Neural progenitor cell (in vitro differentiated cells): ENCODE measurements around the gene COL21A1. TPM values are rescaled to one million over a fixed set of nuclear protein-coding genes. Genes with fewer than 3 reads are reported as not detected.

ENCODE experiments used
- DNase-seq: peaks from one replicate; pipeline ENCODE4 v3.0.0-alpha.2; 2016; ENCODE audit warnings: low spot score
- H2AFZ ChIP-seq: fragments of 200-600 bp; sonication (generic); replicated peaks from 2 replicates; pipeline ENCODE4 v1.6.1; 2016; ENCODE audit warnings: antibody characterized with exemption
- H3F3A ChIP-seq: fragments of 200-600 bp; sonication (generic); 2 replicates; pipeline ENCODE4 v1.6.1; 2016; ENCODE audit warnings: antibody characterized with exemption, low read depth
- H3K27ac ChIP-seq: fragments of 200-600 bp; sonication (generic); 2 replicates; pipeline ENCODE4 v1.5.1; 2016; ENCODE audit warnings: mild to moderate bottlenecking
- H3K27me3 ChIP-seq: fragments of 200-600 bp; sonication (generic); 2 replicates; pipeline ENCODE4 v1.6.1; 2016; ENCODE audit warnings: mild to moderate bottlenecking, moderate library complexity
- H3K36me3 ChIP-seq: fragments of 200-600 bp; sonication (generic); 2 replicates; pipeline ENCODE4 v1.5.1; 2016
- H3K4me1 ChIP-seq: fragments of 200-600 bp; sonication (generic); 2 replicates; pipeline ENCODE4 v1.6.1; 2016; ENCODE audit warnings: mixed run types
- H3K4me2 ChIP-seq: fragments of 200-600 bp; sonication (generic); 2 replicates; pipeline ENCODE4 v1.6.1; 2016
- H3K4me3 ChIP-seq: fragments of 200-600 bp; sonication (generic); 2 replicates; pipeline ENCODE4 v1.5.1; 2016
- H3K79me2 ChIP-seq: fragments of 200-600 bp; sonication (generic); 2 replicates; pipeline ENCODE4 v1.6.1; 2016; ENCODE audit warnings: low read depth
- H3K9ac ChIP-seq: fragments of 200-600 bp; sonication (generic); 2 replicates; pipeline ENCODE4 v1.6.1; 2016
- H3K9me3 ChIP-seq: fragments of 200-600 bp; sonication (generic); 2 replicates; pipeline ENCODE4 v1.5.1; 2016; ENCODE audit warnings: low read depth
- H4K20me1 ChIP-seq: fragments of 200-600 bp; sonication (generic); 2 replicates; pipeline ENCODE4 v1.6.1; 2016; ENCODE audit warnings: low read depth
- H3K27ac Mint-ChIP-seq: 3 replicates; pipeline ENCODE4 v1.8.0; 2021; ENCODE audit warnings: mixed read lengths
- H3K27me3 Mint-ChIP-seq: 2 replicates; pipeline ENCODE4 v1.8.0; 2022; ENCODE audit warnings: low read depth, mild to moderate bottlenecking, inconsistent platforms, moderate library complexity, mixed read lengths; ENCODE audit not compliant: insufficient read depth
- H3K36me3 Mint-ChIP-seq: 3 replicates; pipeline ENCODE4 v1.8.0; 2021; ENCODE audit warnings: mixed read lengths
- H3K4me1 Mint-ChIP-seq: 3 replicates; pipeline ENCODE4 v1.8.0; 2021; ENCODE audit warnings: mixed read lengths
- H3K4me3 Mint-ChIP-seq: 3 replicates; pipeline ENCODE4 v1.8.0; 2021; ENCODE audit warnings: mild to moderate bottlenecking, moderate library complexity, mixed read lengths
- H3K9me3 Mint-ChIP-seq: 3 replicates; pipeline ENCODE4 v1.8.0; 2020; ENCODE audit warnings: mixed read lengths
- EZH2 ChIP-seq: fragments of 200-600 bp; sonication (generic); IDR thresholded peaks from 2 replicates; pipeline ENCODE4 v1.6.1; 2017; ENCODE audit warnings: antibody characterized with exemption, mild to moderate bottlenecking, moderate library complexity
- EZH2phosphoT487 ChIP-seq: fragments of 200-600 bp; sonication (generic); IDR thresholded peaks from 2 replicates; pipeline ENCODE4 v1.6.1; 2017; ENCODE audit warnings: antibody characterized with exemption
- total RNA-seq: library from RNA; depleted of rRNA; stranded (reverse); fragments of >200 nt; gene quantifications from 2 replicates; pipeline ENCODE4 v1.2.3, GENCODE V29; 2015; ENCODE audit warnings: low replicate concordance
- TF ChIP-seq, protein P1 (sequence below): fragments of 200-600 bp; sonication (generic); IDR thresholded peaks from 2 replicates; pipeline ENCODE4 v1.5.1; 2017; ENCODE audit warnings: antibody characterized with exemption, mild to moderate bottlenecking

COL21A1 gene
- total RNA-seq, 1 donor from 2014 or later, result 0.95 TPM

GRCh38 chr6:56255349-56255748 is 8.0 kb upstream of the COL21A1 start:
- Histone ChIP-seq H4K20me1 (no peaks in the 10 kb centered on the region), H3K4me3 (no peak overlapping the region), H3K4me1 (no peaks in the 10 kb centered on the region), H3K4me2 (no peak overlapping the region), H3K27ac (no peak overlapping the region), H3K36me3 (no peaks in the 10 kb centered on the region), H3K9ac (no peak overlapping the region), H2AFZ (no peak overlapping the region), H3K9me3 (no peaks in the 10 kb centered on the region), H3K79me2 (no peaks in the 10 kb centered on the region), H3K27me3 (no peaks in the 10 kb centered on the region), H3F3A (no peaks in the 10 kb centered on the region)
- Mint-ChIP-seq H3K36me3 (no peaks in the 10 kb centered on the region), H3K4me1 (peaks cover 8% of the 10 kb centered on the region), H3K27me3 (no peaks in the 10 kb centered on the region), H3K27ac (no peak overlapping the region), H3K4me3 (no peak overlapping the region), H3K9me3 (no peaks in the 10 kb centered on the region)
- TF ChIP-seq EZH2, result no peak
- TF ChIP-seq EZH2phosphoT487, result no peak
- TF ChIP-seq, protein P1, sequence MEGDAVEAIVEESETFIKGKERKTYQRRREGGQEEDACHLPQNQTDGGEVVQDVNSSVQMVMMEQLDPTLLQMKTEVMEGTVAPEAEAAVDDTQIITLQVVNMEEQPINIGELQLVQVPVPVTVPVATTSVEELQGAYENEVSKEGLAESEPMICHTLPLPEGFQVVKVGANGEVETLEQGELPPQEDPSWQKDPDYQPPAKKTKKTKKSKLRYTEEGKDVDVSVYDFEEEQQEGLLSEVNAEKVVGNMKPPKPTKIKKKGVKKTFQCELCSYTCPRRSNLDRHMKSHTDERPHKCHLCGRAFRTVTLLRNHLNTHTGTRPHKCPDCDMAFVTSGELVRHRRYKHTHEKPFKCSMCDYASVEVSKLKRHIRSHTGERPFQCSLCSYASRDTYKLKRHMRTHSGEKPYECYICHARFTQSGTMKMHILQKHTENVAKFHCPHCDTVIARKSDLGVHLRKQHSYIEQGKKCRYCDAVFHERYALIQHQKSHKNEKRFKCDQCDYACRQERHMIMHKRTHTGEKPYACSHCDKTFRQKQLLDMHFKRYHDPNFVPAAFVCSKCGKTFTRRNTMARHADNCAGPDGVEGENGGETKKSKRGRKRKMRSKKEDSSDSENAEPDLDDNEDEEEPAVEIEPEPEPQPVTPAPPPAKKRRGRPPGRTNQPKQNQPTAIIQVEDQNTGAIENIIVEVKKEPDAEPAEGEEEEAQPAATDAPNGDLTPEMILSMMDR, result no peak
- no peak for DNase-seq

GRCh38 chr6:56250266-56250665 is 2.9 kb upstream of the COL21A1 start:
- Mint-ChIP-seq H3K27me3 (peaks cover 10% of the 10 kb centered on the region), H3K36me3 (no peaks in the 10 kb centered on the region), H3K4me3 (no peak overlapping the region), H3K9me3 (no peaks in the 10 kb centered on the region), H3K4me1 (peaks cover 3% of the 10 kb centered on the region), H3K27ac (no peak overlapping the region)
- Histone ChIP-seq H3F3A (no peaks in the 10 kb centered on the region), H3K4me2 (no peak overlapping the region), H3K9me3 (no peaks in the 10 kb centered on the region), H4K20me1 (no peaks in the 10 kb centered on the region), H3K27me3 (peaks cover 24% of the 10 kb centered on the region), H3K36me3 (no peaks in the 10 kb centered on the region), H3K27ac (no peak overlapping the region), H3K4me1 (no peaks in the 10 kb centered on the region), H2AFZ (peak overlapping the region; percentile 73), H3K4me3 (no peak overlapping the region), H3K9ac (no peak overlapping the region), H3K79me2 (no peaks in the 10 kb centered on the region)
- TF ChIP-seq, protein P1, result no peak
- TF ChIP-seq EZH2 (no peak), EZH2phosphoT487 (no peak)
- no peak for DNase-seq

- peak overlapping the region; percentile 89 for H3K4me2 ChIP-seq
- Mint-ChIP-seq H3K9me3 (no peaks in the 10 kb centered on the region), H3K27me3 (peaks cover 10% of the 10 kb centered on the region), H3K27ac (no peak overlapping the region), H3K4me3 (peak overlapping the region; percentile 83), H3K4me1 (peaks cover 3% of the 10 kb centered on the region), H3K36me3 (no peaks in the 10 kb centered on the region)
- no peaks in the 10 kb centered on the region for H4K20me1 ChIP-seq
- no peak for TF ChIP-seq EZH2
- TF ChIP-seq, protein P1, result no peak
- TF ChIP-seq EZH2phosphoT487, result no peak
- H3K27ac ChIP-seq, result no peak overlapping the region
- no peak for DNase-seq
- peak overlapping the region; percentile 55 for H3K4me3 ChIP-seq
- no peaks in the 10 kb centered on the region for H3K9me3 ChIP-seq
- peak overlapping the region; percentile 99 for H2AFZ ChIP-seq
- no peaks in the 10 kb centered on the region for H3K4me1 ChIP-seq
- H3F3A ChIP-seq, result no peaks in the 10 kb centered on the region
- no peaks in the 10 kb centered on the region for H3K79me2 ChIP-seq
- no peak overlapping the region for H3K9ac ChIP-seq
- no peaks in the 10 kb centered on the region for H3K36me3 ChIP-seq
- H3K27me3 ChIP-seq, result peaks cover 24% of the 10 kb centered on the region
These were observed 308 bp upstream of the COL21A1 start for GRCh38 chr6:56247654-56248122.
